HepG2 (cell line): ENCODE measurements around the gene LGR6. TPM values are rescaled to one million over a fixed set of nuclear protein-coding genes. Genes with fewer than 3 reads are reported as not detected.

Source experiments
- ATAC-seq: fragments of 200-7000 bp; cut with Tn5 transposase; 3 replicates; pipeline ENCODE4 v1.9.1; 2020; ENCODE audit warnings: mild to moderate bottlenecking, moderate library complexity
- BruUV-seq: library from RNA; stranded (reverse); fragments of 400-500 nt; replicated peaks from 2 replicates; lab custom pipeline; 2021; lab: Mats Ljungman, UMichigan
- CTCF ChIA-PET: fragments of 300-600 bp; formaldehyde crosslinking; extraction: SDS; loops from one replicate; lab custom pipeline; 2021; ENCODE audit warnings: low total read pairs, inconsistent platforms, low intra/inter-chr PET ratio; lab: Yijun Ruan, JAX
- POLR2A ChIA-PET: fragments of 350-600 bp; sonication (Branson Sonifier 250); formaldehyde crosslinking; loops from one replicate; lab custom pipeline; 2020; ENCODE audit warnings: antibody characterized with exemption, inconsistent platforms; lab: Yijun Ruan, JAX
- DNase-seq: peaks from one replicate; pipeline ENCODE4 v3.0.0-alpha.2; 2015; ENCODE audit warnings: low spot score
- FAIRE-seq: peaks from 3 replicates; lab custom pipeline; 2011; peaks lifted over from hg19 to GRCh38; lab: Jason Lieb, UNC
- H2AFZ ChIP-seq: one replicate; pipeline ENCODE4 v1.6.1; 2011; ENCODE audit warnings: low read length, inconsistent platforms
- H3K27ac ChIP-seq: fragments of 300-600 bp; 3 replicates; pipeline ENCODE4 v1.8.0; 2011; ENCODE audit warnings: mixed run types, mild to moderate bottlenecking, mixed read lengths, low read length, inconsistent platforms; ENCODE audit not compliant: insufficient read depth; ENCODE audit errors: extremely low read length
- H3K27me3 ChIP-seq, 2 experiments: fragments of 200-600 bp in 1 of 2; 2 replicates in 1 of 2; 3 replicates in 1 of 2; pipeline versions ENCODE4 v1.6.0 to v1.8.0; 2011; ENCODE audit warnings: low read length in 2 of 2, mild to moderate bottlenecking in 2 of 2, moderate library complexity in 2 of 2, inconsistent platforms in 1 of 2; ENCODE audit not compliant: insufficient read depth in 2 of 2, control insufficient read depth in 1 of 2
- H3K36me3 ChIP-seq, 2 experiments: fragments of 200-600 bp in 1 of 2; replicated peaks in 1 of 2; 2 replicates in 1 of 2; 3 replicates in 1 of 2; pipeline versions ENCODE4 v1.5.1 to v1.8.0; 2011; ENCODE audit warnings: low read length in 2 of 2, inconsistent platforms in 1 of 2; ENCODE audit not compliant: insufficient read depth in 2 of 2, control insufficient read depth in 1 of 2
- H3K4me1 ChIP-seq: 2 replicates; pipeline ENCODE4 v1.5.1; 2012; ENCODE audit warnings: low read length, inconsistent platforms; ENCODE audit not compliant: insufficient read depth
- H3K4me2 ChIP-seq: 2 replicates; pipeline ENCODE4 v1.6.0; 2011; ENCODE audit warnings: low read depth, low read length, inconsistent platforms
- H3K4me3 ChIP-seq, 3 experiments: fragments of 200-600 bp in 1 of 3; sonication (generic), shearing (Covaris generic) in 1 of 3; replicated peaks in 1 of 3; 2 replicates each; pipeline ENCODE4 v1.5.1; 2011 to 2016; ENCODE audit warnings: low read length in 3 of 3, inconsistent platforms in 2 of 3, low read depth in 2 of 3, mild to moderate bottlenecking in 2 of 3, control low read depth in 1 of 3, mixed read lengths in 1 of 3; ENCODE audit not compliant: insufficient read depth in 1 of 3
- H3K79me2 ChIP-seq: one replicate; pipeline ENCODE4 v1.6.1; 2011; ENCODE audit warnings: low read length, inconsistent platforms; ENCODE audit not compliant: insufficient read depth
- H3K9ac ChIP-seq: 2 replicates; pipeline ENCODE4 v1.6.0; 2011; ENCODE audit warnings: mild to moderate bottlenecking, low read depth, low read length, inconsistent platforms; ENCODE audit not compliant: insufficient read depth
- H3K9me3 ChIP-seq: 2 replicates; pipeline ENCODE4 v1.5.1; 2012; ENCODE audit warnings: mild to moderate bottlenecking, low read length
- H4K20me1 ChIP-seq: 2 replicates; pipeline ENCODE4 v1.6.0; 2011; ENCODE audit warnings: inconsistent platforms, mild to moderate bottlenecking, low read length, moderate library complexity; ENCODE audit not compliant: insufficient read depth
- CTCF ChIP-seq: sonication (generic); formaldehyde crosslinking; IDR thresholded peaks from 2 replicates; pipeline ENCODE4 v1.5.0; 2020; ENCODE audit warnings: mild to moderate bottlenecking, missing genetic modification reagents, moderate library complexity
- ELF1 ChIP-seq: sonication (generic); formaldehyde crosslinking; IDR thresholded peaks from 2 replicates; pipeline ENCODE4 v1.4.0; 2020; ENCODE audit warnings: missing genetic modification reagents
- MAF1 ChIP-seq: sonication (generic); formaldehyde crosslinking; IDR thresholded peaks from 2 replicates; pipeline ENCODE4 v1.5.0; 2020; ENCODE audit warnings: missing genetic modification reagents, borderline replicate concordance
- MTERF4 ChIP-seq: sonication (generic); formaldehyde crosslinking; IDR thresholded peaks from 2 replicates; pipeline ENCODE4 v1.8.0; 2023; ENCODE audit warnings: mild to moderate bottlenecking, missing genetic modification reagents
- PITX1 ChIP-seq: sonication (generic); formaldehyde crosslinking; IDR thresholded peaks from 2 replicates; pipeline ENCODE4 v1.5.1; 2020; ENCODE audit warnings: mild to moderate bottlenecking, missing genetic modification reagents
- RORA ChIP-seq: sonication (generic); formaldehyde crosslinking; IDR thresholded peaks from 2 replicates; pipeline ENCODE4 v1.5.0; 2020; ENCODE audit warnings: mild to moderate bottlenecking, missing genetic modification reagents, moderate library complexity
- SNRNP70 ChIP-seq: fragments of 200-400 bp; formaldehyde crosslinking; IDR thresholded peaks from 2 replicates; pipeline ENCODE4 v1.6.1; 2017; ENCODE audit warnings: mild to moderate bottlenecking, low read depth, low read length, moderate library complexity
- XRCC5 ChIP-seq: fragments of 200-400 bp; formaldehyde crosslinking; optimal IDR thresholded peaks from 2 replicates; pipeline ENCODE3; 2017; ENCODE audit warnings: mild to moderate bottlenecking, low read length
- ZNF350 ChIP-seq: sonication (generic); formaldehyde crosslinking; IDR thresholded peaks from 2 replicates; pipeline ENCODE4 v1.4.0; 2020; ENCODE audit warnings: mild to moderate bottlenecking, low read depth, missing genetic modification reagents, borderline replicate concordance
- ZNF530 ChIP-seq: sonication (generic); formaldehyde crosslinking; IDR thresholded peaks from 2 replicates; pipeline ENCODE4 v1.5.0; 2020; ENCODE audit warnings: low read depth, mild to moderate bottlenecking, missing genetic modification reagents
- WGBS: methylation state at CpG from one replicate; pipeline ENCODE4 v1.1.6; 2017; ENCODE audit warnings: low lambda C conversion rate; 5-methylcytosine and 5-hydroxymethylcytosine counted together
- in situ Hi-C: cut with HindIII; loops from 2 replicates; pipeline ENCODE4 v1.10.0; 2017; ENCODE audit warnings: low pct_unique_long_range_greater_than_20kb; ENCODE audit not compliant: extremely low pct_ligation_motif_present
- intact Hi-C: fragments of 100-400 bp; cut with micrococcal nuclease; formaldehyde crosslinking; loops from one replicate; pipeline ENCODE4 v1.10.0; 2022; ENCODE audit not compliant: unreplicated experiment
- polyA plus RNA-seq, 8 experiments: library from polyadenylated mRNA; depleted of rRNA in 3 of 8; stranded (reverse) in 7 of 8; unstranded in 1 of 8; fragments of >200 nt; fragmentation: Illumina TruSeq in 4 of 8; extraction: Trizol in 4 of 8; gene quantifications; 2 replicates each; pipeline versions ENCODE4 v1.2.1 to v1.2.3, GENCODE V29; 2011 to 2016; ENCODE audit warnings: low read depth in 4 of 8, missing spikeins in 1 of 8, mixed read lengths in 1 of 8; ENCODE audit not compliant: insufficient read depth in 1 of 8
- total RNA-seq, 5 experiments: library from RNA; depleted of rRNA; stranded (reverse); fragments of >200 nt; fragmentation: Illumina TruSeq; extraction: Trizol; gene quantifications; 2 replicates each; pipeline ENCODE4 v1.2.3, GENCODE V29; 2016; ENCODE audit warnings: low read depth in 1 of 5
- TF ChIP-seq, protein P1 (sequence below), 2 experiments: sonication (generic) in 1 of 2; formaldehyde crosslinking in 1 of 2; IDR thresholded peaks; 2 replicates each; pipeline versions ENCODE4 v1.5.1 to v1.6.1; 2011 to 2020; ENCODE audit warnings: borderline replicate concordance in 1 of 2, low read depth in 1 of 2, low read length in 1 of 2, mild to moderate bottlenecking in 1 of 2, missing genetic modification reagents in 1 of 2, moderate library complexity in 1 of 2
- TF ChIP-seq, protein P2 (sequence below): sonication (generic); formaldehyde crosslinking; IDR thresholded peaks from 2 replicates; pipeline ENCODE4 v1.9.0; 2021; ENCODE audit warnings: missing genetic modification reagents, borderline replicate concordance

LGR6 gene
- total and polyA plus RNA-seq, 2 of the 13 experiments (the other 11 are each of a cell fraction or from before 2014, with no cell fraction given): 0.07 TPM; not detected in 1

DNA sequence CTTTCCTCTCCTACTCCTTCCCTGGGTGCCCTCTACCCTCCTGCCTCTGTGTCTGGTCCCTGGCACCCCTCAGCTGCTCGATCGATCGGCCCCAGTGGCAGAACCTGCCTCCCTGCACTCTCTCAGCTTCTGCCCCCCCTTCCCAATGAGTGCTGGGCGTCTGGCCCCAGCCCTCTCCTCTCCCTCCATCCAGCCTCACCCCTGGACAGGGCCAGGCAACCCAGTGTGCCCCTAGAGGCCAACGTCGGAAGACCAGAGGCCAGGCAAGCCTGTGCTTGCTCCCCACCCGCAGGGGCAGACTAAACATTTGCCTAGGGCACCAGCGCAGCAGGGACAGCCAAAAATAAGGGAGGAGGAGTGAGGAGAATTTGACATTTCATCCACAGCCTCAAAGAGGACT, 43.5 kb downstream of the LGR6 start (continued):
- TF ChIP-seq MTERF4 (CRISPR knock-in tag) (no peak), ELF1 (CRISPR knock-in tag) (0 out of 2 replicates have a peak, but pooled peaks have one; percentile 24), CTCF (peak; percentile 75)

DNA sequence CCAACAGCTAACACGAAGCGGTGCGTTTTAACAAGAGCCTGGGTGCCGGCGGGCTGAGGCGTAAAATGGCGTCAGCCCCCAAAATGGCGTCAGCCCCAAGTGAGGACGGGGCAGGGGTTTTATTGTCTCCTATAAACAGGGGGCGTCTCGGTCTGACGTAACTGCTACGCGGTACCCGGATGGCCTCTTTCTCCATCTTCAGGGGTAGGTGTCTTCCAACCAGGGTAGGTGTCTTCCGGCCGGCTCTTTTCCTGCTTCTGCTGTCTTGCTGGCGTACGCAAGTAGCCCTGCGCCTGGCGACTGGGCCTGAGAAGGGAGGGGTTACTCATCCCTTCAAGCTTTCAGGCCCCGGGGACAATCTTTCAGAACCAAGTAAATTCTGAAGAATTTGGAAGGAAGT, 45.3 kb downstream of the LGR6 start:
- ChIA-PET POLR2A (no interaction called here), CTCF (no interaction called here)
- no peak overlapping the region for H2AFZ ChIP-seq
- no peak overlapping the region for H3K4me3 ChIP-seq
- no peak for FAIRE-seq
- no peak overlapping the region for H3K4me2 ChIP-seq
- no peaks in the 10 kb centered on the region for H3K9me3 ChIP-seq
- intact Hi-C loops: loop anchor here (5.0 kb wide), 1 partner anchor 47 kb away; the partner anchor contains the start of gene LGR6
- in situ Hi-C loops: no loop called here
- no peaks in the 10 kb centered on the region for H3K36me3 ChIP-seq
- ATAC-seq: no peak
- H3K9ac ChIP-seq: no peak overlapping the region
- DNase-seq: no peak
- peaks cover 0 to 19% of the 10 kb centered on the region in 2 experiments; a peak in 3 of 5 replicates for H3K27me3 ChIP-seq
- no TSS peak for BruUV-seq
- no peak overlapping the region for H3K27ac ChIP-seq
- H3K79me2 ChIP-seq: no peaks in the 10 kb centered on the region
- no peaks in the 10 kb centered on the region for H4K20me1 ChIP-seq
- 79% methylated on average over 22 of the region's 22 CpGs for WGBS
- peaks cover 20% of the 10 kb centered on the region for H3K4me1 ChIP-seq
- TF ChIP-seq SNRNP70: no peak
- TF ChIP-seq RORA (CRISPR knock-in tag): no peak
- no peak for TF ChIP-seq PITX1 (CRISPR knock-in tag)
- TF ChIP-seq XRCC5: no peak
- TF ChIP-seq, protein P1, sequence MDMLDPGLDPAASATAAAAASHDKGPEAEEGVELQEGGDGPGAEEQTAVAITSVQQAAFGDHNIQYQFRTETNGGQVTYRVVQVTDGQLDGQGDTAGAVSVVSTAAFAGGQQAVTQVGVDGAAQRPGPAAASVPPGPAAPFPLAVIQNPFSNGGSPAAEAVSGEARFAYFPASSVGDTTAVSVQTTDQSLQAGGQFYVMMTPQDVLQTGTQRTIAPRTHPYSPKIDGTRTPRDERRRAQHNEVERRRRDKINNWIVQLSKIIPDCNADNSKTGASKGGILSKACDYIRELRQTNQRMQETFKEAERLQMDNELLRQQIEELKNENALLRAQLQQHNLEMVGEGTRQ (IDR thresholded peaks at IDR 0.05; ENCODE audit: low read depth, low read length): no peak
- TF ChIP-seq, protein P1 (CRISPR knock-in tag; IDR thresholded peaks at IDR 0.05; ENCODE audit: borderline replicate concordance): no peak
- TF ChIP-seq ZNF350 (CRISPR knock-in tag): no peak
- no peak for TF ChIP-seq MAF1
- TF ChIP-seq, protein P2, sequence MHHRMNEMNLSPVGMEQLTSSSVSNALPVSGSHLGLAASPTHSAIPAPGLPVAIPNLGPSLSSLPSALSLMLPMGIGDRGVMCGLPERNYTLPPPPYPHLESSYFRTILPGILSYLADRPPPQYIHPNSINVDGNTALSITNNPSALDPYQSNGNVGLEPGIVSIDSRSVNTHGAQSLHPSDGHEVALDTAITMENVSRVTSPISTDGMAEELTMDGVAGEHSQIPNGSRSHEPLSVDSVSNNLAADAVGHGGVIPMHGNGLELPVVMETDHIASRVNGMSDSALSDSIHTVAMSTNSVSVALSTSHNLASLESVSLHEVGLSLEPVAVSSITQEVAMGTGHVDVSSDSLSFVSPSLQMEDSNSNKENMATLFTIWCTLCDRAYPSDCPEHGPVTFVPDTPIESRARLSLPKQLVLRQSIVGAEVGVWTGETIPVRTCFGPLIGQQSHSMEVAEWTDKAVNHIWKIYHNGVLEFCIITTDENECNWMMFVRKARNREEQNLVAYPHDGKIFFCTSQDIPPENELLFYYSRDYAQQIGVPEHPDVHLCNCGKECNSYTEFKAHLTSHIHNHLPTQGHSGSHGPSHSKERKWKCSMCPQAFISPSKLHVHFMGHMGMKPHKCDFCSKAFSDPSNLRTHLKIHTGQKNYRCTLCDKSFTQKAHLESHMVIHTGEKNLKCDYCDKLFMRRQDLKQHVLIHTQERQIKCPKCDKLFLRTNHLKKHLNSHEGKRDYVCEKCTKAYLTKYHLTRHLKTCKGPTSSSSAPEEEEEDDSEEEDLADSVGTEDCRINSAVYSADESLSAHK (CRISPR knock-in tag): no peak
- TF ChIP-seq ZNF530 (CRISPR knock-in tag): no peak
